Progenitor cell of endocrine pancreas (in vitro differentiated cells): ENCODE measurements around the gene UNK. TPM values are rescaled to one million over a fixed set of nuclear protein-coding genes. Genes with fewer than 3 reads are reported as not detected.

Experiments
- DNase-seq: peaks from one replicate; pipeline ENCODE4 v3.0.0; 2021; ENCODE audit warnings: low spot score; ENCODE audit not compliant: unreplicated experiment
- H3K27ac Mint-ChIP-seq: 2 replicates; pipeline ENCODE4 v1.8.0; 2021; ENCODE audit warnings: mild to moderate bottlenecking, moderate library complexity, mixed read lengths
- H3K27me3 Mint-ChIP-seq: 2 replicates; pipeline ENCODE4 v1.8.0; 2021; ENCODE audit warnings: mixed read lengths
- H3K36me3 Mint-ChIP-seq: 2 replicates; pipeline ENCODE4 v1.8.0; 2022; ENCODE audit warnings: mixed read lengths; ENCODE audit not compliant: insufficient read depth
- H3K4me1 Mint-ChIP-seq: 2 replicates; pipeline ENCODE4 v1.8.0; 2021; ENCODE audit warnings: low read depth, mixed read lengths
- H3K4me3 Mint-ChIP-seq: 2 replicates; pipeline ENCODE4 v1.8.0; 2021; ENCODE audit warnings: low read depth, mild to moderate bottlenecking, moderate library complexity, mixed read lengths
- H3K9me3 Mint-ChIP-seq: 2 replicates; pipeline ENCODE4 v1.8.0; 2021; ENCODE audit warnings: low read depth, mixed read lengths
- CTCF ChIP-seq: fragments of 200-600 bp; sonication (generic); IDR thresholded peaks from one replicate; pipeline ENCODE4 v1.5.0; 2021; ENCODE audit warnings: antibody characterized with exemption, mild to moderate bottlenecking; ENCODE audit not compliant: unreplicated experiment
- total RNA-seq: library from RNA; stranded (reverse); gene quantifications from 2 replicates; pipeline ENCODE4 v1.2.1, GENCODE V29; 2021

The UNK gene
- total RNA-seq, 1 donor from 2014 or later = 72.8 TPM

- no peak overlapping the region for H3K4me3 Mint-ChIP-seq
- H3K36me3 Mint-ChIP-seq = peaks cover 2% of the 10 kb centered on the region
- no peak for TF ChIP-seq CTCF
- H3K27ac Mint-ChIP-seq = no peak overlapping the region
- H3K27me3 Mint-ChIP-seq = no peaks in the 10 kb centered on the region
- H3K4me1 Mint-ChIP-seq = no peaks in the 10 kb centered on the region
- H3K9me3 Mint-ChIP-seq = no peaks in the 10 kb centered on the region
- DNase-seq = no peak
These were observed 45.4 kb upstream of the UNK start for GRCh38 chr17:75739174-75739573.

GRCh38 chr17:75739801-75740200, 44.8 kb upstream of the UNK start:
- no peak for DNase-seq
- Mint-ChIP-seq H3K4me3 (no peak overlapping the region), H3K27ac (no peak overlapping the region), H3K9me3 (no peaks in the 10 kb centered on the region), H3K36me3 (peaks cover 2% of the 10 kb centered on the region), H3K27me3 (no peaks in the 10 kb centered on the region), H3K4me1 (no peaks in the 10 kb centered on the region)
- no peak for TF ChIP-seq CTCF

GRCh38 chr17:75740215-75740614, 44.4 kb upstream of the UNK start:
- Mint-ChIP-seq H3K9me3 (no peaks in the 10 kb centered on the region), H3K27me3 (no peaks in the 10 kb centered on the region), H3K4me1 (no peaks in the 10 kb centered on the region), H3K36me3 (peaks cover 2% of the 10 kb centered on the region), H3K27ac (no peak overlapping the region), H3K4me3 (no peak overlapping the region)
- DNase-seq = no peak
- no peak for TF ChIP-seq CTCF

- Mint-ChIP-seq H3K27ac (no peak overlapping the region), H3K4me3 (no peak overlapping the region), H3K9me3 (no peaks in the 10 kb centered on the region), H3K36me3 (no peaks in the 10 kb centered on the region), H3K4me1 (no peaks in the 10 kb centered on the region), H3K27me3 (no peaks in the 10 kb centered on the region)
- no peak for TF ChIP-seq CTCF
- no peak for DNase-seq
These were observed 44.0 kb upstream of the UNK start for GRCh38 chr17:75740631-75741077.

GRCh38 chr17:75742337-75742736, 42.3 kb upstream of the UNK start:
- TF ChIP-seq CTCF = no peak
- Mint-ChIP-seq H3K4me1 (no peaks in the 10 kb centered on the region), H3K27me3 (no peaks in the 10 kb centered on the region), H3K27ac (no peak overlapping the region), H3K9me3 (no peaks in the 10 kb centered on the region), H3K4me3 (no peak overlapping the region), H3K36me3 (no peaks in the 10 kb centered on the region)
- no peak for DNase-seq
